G401.6 (cell line): ENCODE measurements around the gene CUBN.
"Not testable (repeated sequence)": the region's sequence is repeated elsewhere in the genome, so short reads cannot be mapped to it uniquely, and the experiment has no call there.

ENCODE experiments used
- FAIRE-seq: peaks from 2 replicates; lab custom pipeline; 2012; peaks lifted over from hg19 to GRCh38; lab: Jason Lieb, UNC

The CUBN gene

GRCh38 chr10:17140386-17140761 is 10.8 kb upstream of the CUBN start:
- FAIRE-seq = no peak

- no peak for FAIRE-seq
Observed at GRCh38 chr10:17138460-17139042, 8.9 kb upstream of the CUBN start.

GRCh38 chr10:17134737-17135260 is 5.2 kb upstream of the CUBN start:
- FAIRE-seq = no peak

- FAIRE-seq = no peak
Observed at GRCh38 chr10:17134282-17134681, 4.7 kb upstream of the CUBN start.

DNA sequence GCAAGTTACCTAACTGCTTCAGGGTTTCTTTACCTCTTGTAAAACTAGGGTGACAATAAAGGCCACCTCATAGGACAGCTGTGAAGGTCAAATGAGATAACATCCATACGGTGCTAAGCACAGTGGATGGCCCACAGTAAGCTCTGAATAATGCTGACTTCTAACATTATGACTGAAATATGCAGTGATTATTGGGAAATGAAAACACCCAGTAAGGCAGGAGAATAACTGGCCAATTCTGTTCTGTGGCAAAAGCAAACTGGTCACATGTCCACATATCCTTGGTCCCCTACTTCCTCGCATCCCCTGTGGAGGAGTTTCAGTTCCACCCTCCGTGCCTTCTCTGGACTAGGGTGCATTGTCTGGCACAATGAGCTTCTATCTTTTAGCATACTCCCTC is 1.4 kb downstream of the CUBN start:
- FAIRE-seq = no peak

GRCh38 chr10:17126327-17126726 is 3.3 kb downstream of the CUBN start:
- FAIRE-seq = no peak

DNA sequence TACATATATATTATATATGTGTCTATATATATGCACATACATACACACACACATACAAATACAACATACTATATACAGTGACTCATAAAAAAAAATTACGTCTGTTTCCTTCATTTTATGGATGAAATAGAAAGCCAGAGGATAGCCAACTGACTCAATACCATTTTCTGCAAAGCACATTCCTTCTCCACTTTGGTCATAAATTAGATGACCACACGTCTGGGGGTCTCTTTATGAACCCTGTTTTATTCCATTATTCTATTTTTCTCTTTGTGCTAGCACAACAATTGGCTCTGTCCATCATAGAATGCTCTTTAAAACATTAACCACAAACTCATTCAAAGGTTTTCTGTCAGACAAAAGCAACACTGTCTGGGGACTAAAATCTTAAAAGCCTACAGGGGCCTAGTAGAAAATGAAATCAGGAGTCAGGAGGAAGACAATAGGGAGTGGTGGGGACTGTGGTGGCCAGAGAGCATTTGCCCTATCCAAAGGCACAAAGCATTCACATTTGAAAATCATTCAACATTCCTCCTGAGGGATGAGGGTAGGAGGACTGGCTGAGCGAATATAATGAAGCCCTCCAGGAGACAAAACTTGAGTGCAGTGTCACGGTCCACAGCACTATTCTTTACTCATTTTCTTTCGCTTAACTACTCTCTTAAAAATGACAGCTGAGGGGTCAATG is 4.3 kb downstream of the CUBN start:
- FAIRE-seq = no peak

GRCh38 chr10:17123961-17124360 is 5.7 kb downstream of the CUBN start:
- FAIRE-seq = no peak

- no peak for FAIRE-seq
Observed at GRCh38 chr10:17122726-17123661, 6.6 kb downstream of the CUBN start.

GRCh38 chr10:17122052-17122451 is 7.6 kb downstream of the CUBN start:
- no peak for FAIRE-seq

DNA sequence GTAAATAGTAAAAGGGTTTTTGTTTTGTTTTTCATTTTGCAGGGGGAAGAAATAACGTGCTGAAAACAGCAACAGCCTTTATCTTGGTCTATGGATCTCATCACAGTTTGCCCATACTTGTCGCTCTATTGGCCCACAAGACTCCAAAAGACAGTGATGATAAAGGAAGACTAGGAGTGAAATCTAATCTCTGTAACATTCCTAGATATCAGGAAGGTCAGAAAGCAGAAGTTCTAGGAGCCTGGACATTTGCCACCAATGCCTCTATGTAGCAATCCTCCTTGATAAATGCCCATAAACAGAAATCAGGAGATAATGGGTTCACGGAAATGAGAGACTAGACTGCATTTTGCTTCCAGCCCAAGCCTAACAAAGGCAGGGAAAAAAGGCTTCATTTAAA is 8.9 kb downstream of the CUBN start:
- no peak for FAIRE-seq

GRCh38 chr10:17119845-17120244 is 9.8 kb downstream of the CUBN start:
- FAIRE-seq = no peak

DNA sequence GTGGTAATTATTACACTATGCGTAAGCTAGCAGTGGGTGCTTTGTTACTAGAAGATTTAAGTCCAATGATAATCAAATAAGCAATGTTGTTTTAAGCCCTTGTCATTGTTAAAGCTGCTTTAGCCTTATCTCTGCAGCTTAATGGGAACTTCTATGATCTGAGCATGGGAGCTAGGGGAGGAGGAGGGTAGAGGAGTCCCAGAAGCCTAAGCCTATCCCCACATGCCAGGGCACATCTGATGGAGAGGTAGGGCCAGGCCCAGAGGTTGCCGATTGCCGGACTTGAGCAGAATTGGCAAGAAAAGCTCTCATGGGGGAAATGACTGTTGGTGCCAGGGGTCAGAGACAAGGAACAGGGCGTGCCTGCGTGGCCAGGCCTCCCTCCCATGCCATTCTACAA is 13.4 kb downstream of the CUBN start:
- FAIRE-seq = no peak

GRCh38 chr10:17115683-17116082 is 13.9 kb downstream of the CUBN start:
- no peak for FAIRE-seq

DNA sequence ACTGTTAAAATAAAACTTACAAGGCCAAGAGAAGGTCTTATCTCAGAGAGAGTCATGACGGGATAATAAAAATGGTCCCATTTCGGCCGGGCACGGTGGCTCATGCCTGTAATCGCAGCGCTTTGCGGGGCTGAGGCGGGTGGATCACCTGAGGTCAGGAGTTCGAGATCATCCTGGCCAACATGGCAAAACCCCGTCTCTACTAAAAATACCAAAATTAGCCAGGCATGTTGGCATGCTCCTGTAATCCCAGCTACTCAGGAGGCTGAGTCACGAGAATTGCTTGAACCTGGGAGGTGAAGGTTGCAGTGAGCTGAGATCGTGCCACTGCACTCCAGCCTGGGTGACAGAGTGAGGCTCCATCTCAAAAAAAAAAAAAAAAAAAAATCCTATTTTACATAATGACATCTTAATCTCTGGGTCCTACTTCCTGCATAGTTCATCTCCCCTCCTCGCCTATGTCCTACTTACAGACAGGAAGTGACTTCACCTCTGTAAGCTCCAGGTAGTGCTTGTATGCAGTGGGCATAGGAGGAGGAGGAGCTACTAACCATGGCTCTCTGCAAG is 14.7 kb downstream of the CUBN start:
- not testable (repeated sequence) for FAIRE-seq

GRCh38 chr10:17113889-17114540 is 15.6 kb downstream of the CUBN start:
- FAIRE-seq = no peak

DNA sequence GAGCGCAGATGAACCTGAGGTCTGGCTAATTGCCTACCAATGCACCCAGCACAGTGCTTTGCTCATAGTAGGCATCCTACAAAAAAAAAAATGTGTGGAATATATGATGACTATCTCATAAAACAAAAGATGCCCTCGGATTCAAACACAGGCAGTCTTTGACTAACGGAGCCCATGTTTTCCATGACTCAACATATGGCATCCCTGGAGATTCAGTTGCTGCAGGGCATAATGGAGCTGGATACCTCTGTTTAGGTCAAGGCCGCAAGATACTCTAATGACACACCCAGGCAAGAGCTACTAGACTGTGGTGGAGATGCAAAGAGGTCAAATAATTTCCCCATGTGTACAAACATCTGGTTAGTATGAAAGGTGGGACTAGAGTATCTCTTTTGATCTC is 16.3 kb downstream of the CUBN start:
- FAIRE-seq = no peak

DNA sequence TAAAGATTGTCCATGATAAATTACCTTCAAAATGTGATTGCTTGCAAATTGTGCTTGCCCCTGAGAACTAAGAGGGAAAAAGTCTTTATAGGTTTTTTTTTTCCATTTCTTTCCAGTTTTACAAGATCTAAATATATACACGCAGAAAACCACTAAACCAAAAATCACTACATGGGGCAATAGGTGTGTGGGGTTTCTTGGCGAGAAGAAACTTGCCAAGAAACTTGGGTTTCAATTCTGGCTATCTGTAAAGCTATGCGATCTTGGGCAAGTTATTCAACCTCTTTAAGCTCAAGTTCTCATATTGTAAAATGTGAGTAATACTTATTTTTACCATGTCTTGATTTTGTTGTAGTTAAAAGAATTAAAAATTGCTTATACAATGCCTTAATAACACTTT is 17.0 kb downstream of the CUBN start:
- FAIRE-seq = no peak

DNA sequence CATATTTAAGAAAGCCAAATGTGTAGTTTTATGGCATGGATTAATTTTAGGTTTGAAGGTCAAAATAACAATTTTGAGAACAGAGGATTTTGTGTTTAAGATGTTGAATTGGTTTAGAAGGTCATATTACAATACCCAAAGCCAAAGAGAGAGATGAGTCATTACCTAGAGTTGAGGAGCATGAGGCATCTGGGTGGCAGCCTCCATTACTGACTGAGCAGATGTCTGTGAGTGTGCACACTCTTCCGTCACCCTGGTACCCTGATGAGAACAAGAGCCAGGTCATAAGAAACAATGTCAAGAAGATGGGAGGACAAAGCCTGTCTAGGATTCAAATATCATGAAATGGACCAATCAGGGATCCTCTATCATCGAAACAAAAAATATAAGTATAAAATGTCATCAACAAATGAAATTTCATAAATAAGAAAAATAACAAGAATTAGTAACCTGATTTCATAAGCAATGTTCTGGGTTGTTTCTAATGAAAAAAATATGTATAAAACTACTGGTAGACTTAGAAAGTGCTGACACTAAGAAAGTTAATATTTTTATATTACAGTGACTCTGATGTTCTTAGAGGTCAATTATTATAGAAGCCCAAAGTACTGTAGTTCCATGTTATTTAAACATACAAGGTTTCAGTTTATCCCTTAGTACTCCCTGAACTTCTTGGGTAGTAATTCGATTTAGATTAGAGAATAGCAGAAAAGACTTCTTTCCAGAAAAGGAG is 20.0 kb downstream of the CUBN start:
- no peak for FAIRE-seq

- FAIRE-seq = no peak
Observed at GRCh38 chr10:17109046-17109445, 20.6 kb downstream of the CUBN start.

DNA sequence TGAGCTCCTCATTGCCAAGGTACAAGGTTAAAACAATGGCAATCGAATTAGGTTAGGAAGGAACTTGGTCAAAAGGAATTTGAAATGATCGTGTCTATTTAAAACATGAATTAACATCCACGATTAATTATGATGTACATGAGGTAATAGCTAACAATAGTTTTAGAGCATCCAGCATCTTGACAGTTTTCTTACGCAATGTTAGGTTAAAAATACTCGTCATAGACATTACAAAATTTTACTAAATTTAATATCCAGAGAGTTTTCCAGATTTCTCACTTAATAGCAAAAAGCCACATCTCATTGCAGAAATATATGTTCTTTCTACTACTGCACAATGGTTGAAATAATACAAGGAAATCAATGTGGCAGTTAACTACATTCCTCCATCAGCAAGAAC is 22.6 kb downstream of the CUBN start:
- no peak for FAIRE-seq

- FAIRE-seq = no peak
Observed at GRCh38 chr10:17101910-17102266, 27.7 kb downstream of the CUBN start.
